GM12872 (cell line): ENCODE data around the gene IFNA5.

ENCODE experiments used
- CTCF ChIP-seq: IDR thresholded peaks from 3 replicates; pipeline ENCODE4 v1.5.1; 2011; ENCODE audit warnings: low read depth, mild to moderate bottlenecking, low read length, moderate library complexity; ENCODE audit not compliant: insufficient read depth

The IFNA5 gene

GRCh38 chr9:21287280-21287679 is 17.8 kb downstream of the IFNA5 start:
- TF ChIP-seq CTCF = no peak

- no peak for TF ChIP-seq CTCF
Observed at GRCh38 chr9:21286659-21287058, 18.5 kb downstream of the IFNA5 start.

GRCh38 chr9:21286099-21286498 is 19.0 kb downstream of the IFNA5 start:
- no peak for TF ChIP-seq CTCF

- no peak for TF ChIP-seq CTCF
Observed at GRCh38 chr9:21281275-21281674, 23.8 kb downstream of the IFNA5 start.

DNA sequence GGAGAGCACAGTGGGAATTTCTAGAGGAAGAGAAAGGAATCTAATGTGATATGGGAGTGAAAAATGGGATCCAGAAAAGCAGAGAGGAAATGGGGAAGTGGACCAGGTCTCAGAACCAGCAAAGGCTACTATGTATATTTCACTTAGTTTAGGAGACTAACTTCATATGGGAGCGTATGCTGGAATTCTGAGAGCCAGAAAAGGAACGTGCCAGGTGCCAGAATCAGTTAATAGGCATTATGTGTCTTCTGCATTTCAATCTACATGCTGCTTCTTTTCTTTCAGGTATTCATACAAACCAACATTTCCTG is 36.8 kb downstream of the IFNA5 start:
- no peak for TF ChIP-seq CTCF

DNA sequence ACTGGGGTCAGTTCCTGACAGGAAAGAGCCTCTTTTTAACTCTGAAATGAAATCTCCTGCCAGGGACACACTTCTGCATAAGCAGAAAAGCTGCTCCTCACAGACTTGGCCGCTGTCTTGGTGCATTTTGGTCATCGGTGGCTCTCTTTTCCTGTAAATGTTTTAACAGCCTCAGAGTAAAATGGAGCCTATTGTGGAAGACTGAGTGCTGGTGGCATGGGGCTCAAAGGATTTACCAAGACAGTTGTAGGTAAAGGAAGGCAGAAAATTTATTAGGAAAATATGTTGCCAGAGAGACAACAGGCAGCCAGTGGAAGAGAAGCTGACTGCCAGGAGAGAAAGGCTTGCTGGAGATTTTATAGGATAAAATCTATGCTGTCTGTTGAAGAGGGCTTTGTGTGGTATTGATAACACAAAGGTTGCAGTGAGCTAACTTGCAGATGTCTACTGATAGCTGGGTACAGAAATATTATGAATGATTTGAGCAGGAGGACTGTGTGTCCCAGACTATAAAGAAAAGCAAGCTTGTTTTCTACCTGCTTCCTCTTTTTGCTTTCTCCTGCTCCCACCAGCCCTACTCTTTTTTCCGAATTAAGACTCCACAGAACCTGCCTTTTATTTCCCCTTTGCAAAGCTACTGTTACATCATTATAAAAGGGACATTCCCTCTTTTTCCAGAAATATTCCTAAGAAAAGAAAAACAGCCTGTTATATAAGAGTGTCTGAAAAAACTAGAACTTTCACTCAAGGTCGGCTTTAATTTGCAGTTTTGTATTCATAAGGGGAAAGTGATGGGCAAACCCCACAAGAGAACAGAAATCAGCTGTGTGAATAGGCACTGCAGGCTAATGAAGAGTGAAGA is 37.4 kb downstream of the IFNA5 start:
- TF ChIP-seq CTCF = no peak

DNA sequence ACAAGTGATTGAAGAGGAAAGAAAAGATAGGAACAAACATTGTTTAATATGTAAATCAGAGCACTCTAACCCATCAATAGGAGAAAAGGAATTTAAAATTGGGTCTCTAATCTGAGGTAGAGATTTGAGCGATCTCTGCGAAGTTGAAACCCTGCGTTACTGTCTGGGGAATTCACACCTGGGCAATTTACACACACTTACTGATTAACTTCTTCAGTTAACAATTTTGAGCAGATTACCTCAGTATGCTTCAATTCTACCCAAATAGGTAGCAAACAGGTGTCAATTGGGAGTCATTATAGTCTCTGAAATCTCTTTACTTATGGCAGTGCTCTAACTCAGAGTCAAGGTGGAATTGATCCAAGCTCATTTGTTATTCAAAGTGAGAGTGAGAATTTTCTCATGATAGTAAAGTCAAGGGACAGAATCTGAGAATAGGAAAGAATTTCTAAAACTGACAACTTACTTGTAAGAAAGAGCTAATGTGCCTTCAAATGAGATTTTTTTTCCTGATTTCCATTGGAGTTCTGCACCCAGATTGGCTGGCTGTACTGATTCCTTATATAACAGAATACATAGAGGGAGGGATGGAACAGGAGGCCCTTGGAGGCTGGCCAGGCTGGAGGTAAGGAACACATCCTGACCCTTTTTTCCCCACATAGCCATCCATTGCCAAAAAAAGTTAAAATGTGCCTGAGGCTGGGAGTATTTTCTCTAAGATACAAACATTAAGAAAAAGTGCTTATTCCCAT is 38.2 kb downstream of the IFNA5 start:
- TF ChIP-seq CTCF = no peak
